ENCODE measurements around the gene NAALADL2. TPM values are rescaled to one million over a fixed set of nuclear protein-coding genes. Genes with fewer than 3 reads are reported as not detected.

Gene NAALADL2
- polyA plus RNA-seq, 1 donor = 6.5 TPM

GRCh38 chr3:175272392-175272791 is 413.3 kb downstream of the NAALADL2 start:
- WGBS (ENCODE audit: insufficient coverage, low lambda C conversion rate) = no CpG with 5 or more reads among the region's 1 CpG
- Histone ChIP-seq H3K36me3 (ENCODE audit: control insufficient read depth, insufficient read depth, low read length) (no peaks in the 10 kb centered on the region), H3K4me1 (ENCODE audit: control insufficient read depth, insufficient read depth, low read length) (no peaks in the 10 kb centered on the region), H3K9me3 (ENCODE audit: control insufficient read depth, low read depth, low read length) (no peaks in the 10 kb centered on the region), H3K27me3 (ENCODE audit: control insufficient read depth, insufficient read depth, low read length) (no peaks in the 10 kb centered on the region), H3K4me3 (ENCODE audit: low read length) (no peak overlapping the region), H3K27ac (ENCODE audit: low read length) (no peak overlapping the region)
- no peak for DNase-seq

GRCh38 chr3:175273573-175273972 is 414.4 kb downstream of the NAALADL2 start:
- H3K36me3 ChIP-seq (ENCODE audit: control insufficient read depth, insufficient read depth, low read length) = no peaks in the 10 kb centered on the region
- H3K4me1 ChIP-seq (ENCODE audit: control insufficient read depth, insufficient read depth, low read length) = no peaks in the 10 kb centered on the region
- H3K27ac ChIP-seq (ENCODE audit: low read length) = no peak overlapping the region
- no peaks in the 10 kb centered on the region for H3K27me3 ChIP-seq (ENCODE audit: control insufficient read depth, insufficient read depth, low read length)
- no peaks in the 10 kb centered on the region for H3K9me3 ChIP-seq (ENCODE audit: control insufficient read depth, low read depth, low read length)
- no peak overlapping the region for H3K4me3 ChIP-seq (ENCODE audit: low read length)
- 100% methylated on average over 2 of the region's 4 CpGs for WGBS (ENCODE audit: insufficient coverage, low lambda C conversion rate)
- no peak for DNase-seq

- WGBS (ENCODE audit: insufficient coverage, low lambda C conversion rate) = no CpG with 5 or more reads among the region's 6 CpGs
- Histone ChIP-seq H3K27me3 (ENCODE audit: control insufficient read depth, insufficient read depth, low read length) (no peaks in the 10 kb centered on the region), H3K9me3 (ENCODE audit: control insufficient read depth, low read depth, low read length) (no peaks in the 10 kb centered on the region), H3K4me3 (ENCODE audit: low read length) (no peak overlapping the region), H3K4me1 (ENCODE audit: control insufficient read depth, insufficient read depth, low read length) (no peaks in the 10 kb centered on the region), H3K27ac (ENCODE audit: low read length) (no peak overlapping the region), H3K36me3 (ENCODE audit: control insufficient read depth, insufficient read depth, low read length) (no peaks in the 10 kb centered on the region)
- no peak for DNase-seq
These were observed 414.9 kb downstream of the NAALADL2 start for GRCh38 chr3:175274056-175274455.

- no peak overlapping the region for H3K4me3 ChIP-seq (ENCODE audit: low read length)
- no peaks in the 10 kb centered on the region for H3K36me3 ChIP-seq (ENCODE audit: control insufficient read depth, insufficient read depth, low read length)
- H3K4me1 ChIP-seq (ENCODE audit: control insufficient read depth, insufficient read depth, low read length) = no peaks in the 10 kb centered on the region
- 100% methylated on average over 1 of the region's 1 CpG for WGBS (ENCODE audit: insufficient coverage, low lambda C conversion rate)
- DNase-seq = no peak
- H3K27ac ChIP-seq (ENCODE audit: low read length) = no peak overlapping the region
- no peaks in the 10 kb centered on the region for H3K9me3 ChIP-seq (ENCODE audit: control insufficient read depth, low read depth, low read length)
- no peaks in the 10 kb centered on the region for H3K27me3 ChIP-seq (ENCODE audit: control insufficient read depth, insufficient read depth, low read length)
These were observed 415.5 kb downstream of the NAALADL2 start for GRCh38 chr3:175274474-175275218.

- no CpG with 5 or more reads among the region's 3 CpGs for WGBS (ENCODE audit: insufficient coverage, low lambda C conversion rate)
- Histone ChIP-seq H3K27ac (ENCODE audit: low read length) (no peak overlapping the region), H3K9me3 (ENCODE audit: control insufficient read depth, low read depth, low read length) (no peaks in the 10 kb centered on the region), H3K4me1 (ENCODE audit: control insufficient read depth, insufficient read depth, low read length) (no peaks in the 10 kb centered on the region), H3K36me3 (ENCODE audit: control insufficient read depth, insufficient read depth, low read length) (no peaks in the 10 kb centered on the region), H3K4me3 (ENCODE audit: low read length) (no peak overlapping the region), H3K27me3 (ENCODE audit: control insufficient read depth, insufficient read depth, low read length) (no peaks in the 10 kb centered on the region)
- DNase-seq = no peak
These were observed 419.5 kb downstream of the NAALADL2 start for GRCh38 chr3:175278680-175279079.

- H3K4me1 ChIP-seq (ENCODE audit: control insufficient read depth, insufficient read depth, low read length) = no peaks in the 10 kb centered on the region
- H3K27ac ChIP-seq (ENCODE audit: low read length) = no peak overlapping the region
- no peak overlapping the region for H3K4me3 ChIP-seq (ENCODE audit: low read length)
- no peak for DNase-seq
- no peaks in the 10 kb centered on the region for H3K36me3 ChIP-seq (ENCODE audit: control insufficient read depth, insufficient read depth, low read length)
- no peaks in the 10 kb centered on the region for H3K27me3 ChIP-seq (ENCODE audit: control insufficient read depth, insufficient read depth, low read length)
- H3K9me3 ChIP-seq (ENCODE audit: control insufficient read depth, low read depth, low read length) = no peaks in the 10 kb centered on the region
- no CpG with 5 or more reads among the region's 1 CpG for WGBS (ENCODE audit: insufficient coverage, low lambda C conversion rate)
These were observed 420.3 kb downstream of the NAALADL2 start for GRCh38 chr3:175279457-175279856.

GRCh38 chr3:175279911-175280310 is 420.8 kb downstream of the NAALADL2 start:
- no peak for DNase-seq
- Histone ChIP-seq H3K27ac (ENCODE audit: low read length) (no peak overlapping the region), H3K4me1 (ENCODE audit: control insufficient read depth, insufficient read depth, low read length) (no peaks in the 10 kb centered on the region), H3K27me3 (ENCODE audit: control insufficient read depth, insufficient read depth, low read length) (no peaks in the 10 kb centered on the region), H3K36me3 (ENCODE audit: control insufficient read depth, insufficient read depth, low read length) (no peaks in the 10 kb centered on the region), H3K9me3 (ENCODE audit: control insufficient read depth, low read depth, low read length) (no peaks in the 10 kb centered on the region), H3K4me3 (ENCODE audit: low read length) (no peak overlapping the region)
- 100% methylated on average over 1 of the region's 1 CpG for WGBS (ENCODE audit: insufficient coverage, low lambda C conversion rate)

GRCh38 chr3:175287361-175287963 is 428.3 kb downstream of the NAALADL2 start:
- Histone ChIP-seq H3K9me3 (ENCODE audit: control insufficient read depth, low read depth, low read length) (no peaks in the 10 kb centered on the region), H3K36me3 (ENCODE audit: control insufficient read depth, insufficient read depth, low read length) (no peaks in the 10 kb centered on the region), H3K27me3 (ENCODE audit: control insufficient read depth, insufficient read depth, low read length) (no peaks in the 10 kb centered on the region), H3K4me1 (ENCODE audit: control insufficient read depth, insufficient read depth, low read length) (no peaks in the 10 kb centered on the region), H3K27ac (ENCODE audit: low read length) (no peak overlapping the region), H3K4me3 (ENCODE audit: low read length) (no peak overlapping the region)
- WGBS (ENCODE audit: insufficient coverage, low lambda C conversion rate) = 90% methylated on average over 2 of the region's 3 CpGs
- no peak for DNase-seq

- Histone ChIP-seq H3K27ac (ENCODE audit: low read length) (no peak overlapping the region), H3K4me3 (ENCODE audit: low read length) (no peak overlapping the region), H3K9me3 (ENCODE audit: control insufficient read depth, low read depth, low read length) (no peaks in the 10 kb centered on the region), H3K36me3 (ENCODE audit: control insufficient read depth, insufficient read depth, low read length) (no peaks in the 10 kb centered on the region), H3K4me1 (ENCODE audit: control insufficient read depth, insufficient read depth, low read length) (no peaks in the 10 kb centered on the region), H3K27me3 (ENCODE audit: control insufficient read depth, insufficient read depth, low read length) (no peaks in the 10 kb centered on the region)
- WGBS (ENCODE audit: insufficient coverage, low lambda C conversion rate) = 90% methylated on average over 1 of the region's 4 CpGs
- DNase-seq = no peak
These were observed 429.5 kb downstream of the NAALADL2 start for GRCh38 chr3:175288621-175289020.

- Histone ChIP-seq H3K4me1 (ENCODE audit: control insufficient read depth, insufficient read depth, low read length) (no peaks in the 10 kb centered on the region), H3K27me3 (ENCODE audit: control insufficient read depth, insufficient read depth, low read length) (no peaks in the 10 kb centered on the region), H3K36me3 (ENCODE audit: control insufficient read depth, insufficient read depth, low read length) (no peaks in the 10 kb centered on the region), H3K4me3 (ENCODE audit: low read length) (no peak overlapping the region), H3K27ac (ENCODE audit: low read length) (no peak overlapping the region), H3K9me3 (ENCODE audit: control insufficient read depth, low read depth, low read length) (no peaks in the 10 kb centered on the region)
- 100% methylated on average over 2 of the region's 2 CpGs for WGBS (ENCODE audit: insufficient coverage, low lambda C conversion rate)
- no peak for DNase-seq
These were observed 435.7 kb downstream of the NAALADL2 start for GRCh38 chr3:175294793-175295192.

Data from large intestine (tissue), 3 donors.